ENCODE measurements around the gene DSP. TPM values are rescaled to one million over a fixed set of nuclear protein-coding genes. Genes with fewer than 3 reads are reported as not detected.
A peak's percentile ranks its signal among the peaks of the same experiment; 100 is the strongest.

The DSP gene
- total RNA-seq, 1 donor from 2014 or later, result not detected

- H3K4me1 Mint-ChIP-seq, result no peaks in the 10 kb centered on the region
- H3K27ac Mint-ChIP-seq, result no peak overlapping the region
- no peak overlapping the region for H3K4me3 Mint-ChIP-seq
- intact Hi-C loops (cut with micrococcal nuclease), result no loop called here
- no peaks in the 10 kb centered on the region for H3K36me3 Mint-ChIP-seq (ENCODE audit: low read depth)
- peaks cover 17% of the 10 kb centered on the region for H3K27me3 Mint-ChIP-seq
- no peaks in the 10 kb centered on the region for H3K9me3 Mint-ChIP-seq
- DNase-seq, result no peak
These were observed 39.6 kb downstream of the DSP start for GRCh38 chr6:7580927-7581618.

GRCh38 chr6:7585287-7585930 lies 43.9 kb downstream of the DSP start:
- Mint-ChIP-seq H3K4me3 (no peak overlapping the region), H3K27me3 (peaks cover 14% of the 10 kb centered on the region), H3K27ac (no peak overlapping the region), H3K36me3 (ENCODE audit: low read depth) (peaks cover 2% of the 10 kb centered on the region), H3K4me1 (peaks cover 10% of the 10 kb centered on the region), H3K9me3 (no peaks in the 10 kb centered on the region)
- intact Hi-C loops (cut with micrococcal nuclease), result no loop called here
- no peak for DNase-seq

GRCh38 chr6:7587631-7588100 lies 46.2 kb downstream of the DSP start:
- Mint-ChIP-seq H3K27me3 (peaks cover 11% of the 10 kb centered on the region), H3K9me3 (no peaks in the 10 kb centered on the region), H3K4me3 (no peak overlapping the region), H3K4me1 (peaks cover 26% of the 10 kb centered on the region), H3K27ac (no peak overlapping the region), H3K36me3 (ENCODE audit: low read depth) (peaks cover 9% of the 10 kb centered on the region)
- intact Hi-C loops (cut with micrococcal nuclease), result no loop called here
- DNase-seq, result no peak

GRCh38 chr6:7588506-7588905 lies 47.0 kb downstream of the DSP start:
- Mint-ChIP-seq H3K9me3 (no peaks in the 10 kb centered on the region), H3K4me3 (no peak overlapping the region), H3K36me3 (ENCODE audit: low read depth) (peaks cover 14% of the 10 kb centered on the region), H3K4me1 (peaks cover 30% of the 10 kb centered on the region), H3K27me3 (peaks cover 8% of the 10 kb centered on the region), H3K27ac (no peak overlapping the region)
- DNase-seq, result no peak
- intact Hi-C loops (cut with micrococcal nuclease), result no loop called here

GRCh38 chr6:7589221-7589620 lies 47.8 kb downstream of the DSP start:
- no peak for DNase-seq
- Mint-ChIP-seq H3K9me3 (no peaks in the 10 kb centered on the region), H3K4me1 (peaks cover 30% of the 10 kb centered on the region), H3K36me3 (ENCODE audit: low read depth) (peaks cover 14% of the 10 kb centered on the region), H3K4me3 (peak overlapping the region; percentile 100), H3K27ac (no peak overlapping the region), H3K27me3 (peaks cover 8% of the 10 kb centered on the region)
- intact Hi-C loops (cut with micrococcal nuclease), result no loop called here

- H3K36me3 Mint-ChIP-seq (ENCODE audit: low read depth), result peaks cover 17% of the 10 kb centered on the region
- no peaks in the 10 kb centered on the region for H3K9me3 Mint-ChIP-seq
- peak; percentile 98 for DNase-seq
- intact Hi-C loops (cut with micrococcal nuclease), result loop anchor here (1.0 to 5.0 kb wide), 5 partner anchors 14 to 512 kb away; partner anchors contain the start of genes BLOC1S5, CAGE1, DSP and EEF1E1
- peak within 1 kb of the TSS; percentile 100 for H3K4me3 Mint-ChIP-seq
- H3K27ac Mint-ChIP-seq, result peak within 1 kb of the TSS; percentile 96
- peaks cover 30% of the 10 kb centered on the region for H3K4me1 Mint-ChIP-seq
- peaks cover 7% of the 10 kb centered on the region for H3K27me3 Mint-ChIP-seq
These were observed 48.8 kb downstream of the DSP start, which contains the start of gene SNRNP48 for GRCh38 chr6:7589949-7590917. TSS of gene SNRNP48 (plus strand) at chr6:7590198. CDS start at chr6:7590258, 60 bp downstream.

- H3K4me1 Mint-ChIP-seq, result peaks cover 30% of the 10 kb centered on the region
- H3K4me3 Mint-ChIP-seq, result peak overlapping the region; percentile 100
- no peaks in the 10 kb centered on the region for H3K9me3 Mint-ChIP-seq
- intact Hi-C loops (cut with micrococcal nuclease), result loop anchor here (1.0 to 5.0 kb wide), 5 partner anchors 13 to 511 kb away; partner anchors contain the start of genes BLOC1S5, CAGE1, DSP and EEF1E1
- peaks cover 7% of the 10 kb centered on the region for H3K27me3 Mint-ChIP-seq
- H3K36me3 Mint-ChIP-seq (ENCODE audit: low read depth), result peaks cover 21% of the 10 kb centered on the region
- peak overlapping the region; percentile 69 for H3K27ac Mint-ChIP-seq
- no peak for DNase-seq
These were observed 49.4 kb downstream of the DSP start for GRCh38 chr6:7590918-7591302.

GRCh38 chr6:7591770-7592169 lies 50.3 kb downstream of the DSP start:
- DNase-seq, result no peak
- Mint-ChIP-seq H3K36me3 (ENCODE audit: low read depth) (peaks cover 27% of the 10 kb centered on the region), H3K27me3 (peaks cover 5% of the 10 kb centered on the region), H3K9me3 (no peaks in the 10 kb centered on the region), H3K4me3 (peak overlapping the region; percentile 54), H3K4me1 (peaks cover 30% of the 10 kb centered on the region), H3K27ac (no peak overlapping the region)
- intact Hi-C loops (cut with micrococcal nuclease), result loop anchor here (2.0 to 5.0 kb wide), 3 partner anchors 49 to 511 kb away; partner anchors contain the start of genes BLOC1S5, DSP and EEF1E1

GRCh38 chr6:7593229-7593628 lies 51.8 kb downstream of the DSP start:
- H3K9me3 Mint-ChIP-seq, result no peaks in the 10 kb centered on the region
- no peak overlapping the region for H3K27ac Mint-ChIP-seq
- no peak overlapping the region for H3K4me3 Mint-ChIP-seq
- H3K27me3 Mint-ChIP-seq, result no peaks in the 10 kb centered on the region
- peaks cover 30% of the 10 kb centered on the region for H3K4me1 Mint-ChIP-seq
- intact Hi-C loops (cut with micrococcal nuclease), result loop anchor here (5.0 kb wide), 2 partner anchors 51 to 509 kb away; partner anchors contain the start of genes DSP and EEF1E1
- DNase-seq, result no peak
- H3K36me3 Mint-ChIP-seq (ENCODE audit: low read depth), result peaks cover 31% of the 10 kb centered on the region

GRCh38 chr6:7594579-7595125 lies 53.2 kb downstream of the DSP start:
- peaks cover 25% of the 10 kb centered on the region for H3K4me1 Mint-ChIP-seq
- H3K27me3 Mint-ChIP-seq, result no peaks in the 10 kb centered on the region
- no peaks in the 10 kb centered on the region for H3K9me3 Mint-ChIP-seq
- no peak overlapping the region for H3K27ac Mint-ChIP-seq
- no peak for DNase-seq
- H3K36me3 Mint-ChIP-seq (ENCODE audit: low read depth), result peaks cover 38% of the 10 kb centered on the region
- intact Hi-C loops (cut with micrococcal nuclease), result loop anchor here (5.0 kb wide), 2 partner anchors 52 to 508 kb away; partner anchors contain the start of genes DSP and EEF1E1
- H3K4me3 Mint-ChIP-seq, result no peak overlapping the region

- H3K27ac Mint-ChIP-seq, result peak overlapping the region; percentile 15
- no peaks in the 10 kb centered on the region for H3K9me3 Mint-ChIP-seq
- peaks cover 62% of the 10 kb centered on the region for H3K36me3 Mint-ChIP-seq (ENCODE audit: low read depth)
- H3K4me3 Mint-ChIP-seq, result no peak overlapping the region
- no peaks in the 10 kb centered on the region for H3K27me3 Mint-ChIP-seq
- peaks cover 18% of the 10 kb centered on the region for H3K4me1 Mint-ChIP-seq
- intact Hi-C loops (cut with micrococcal nuclease), result loop anchor here (1.0 kb wide), 1 partner anchor 14 kb away; the partner anchor contains the start of gene SNRNP48
- no peak for DNase-seq
These were observed 62.5 kb downstream of the DSP start for GRCh38 chr6:7604003-7604402.

- Mint-ChIP-seq H3K4me3 (no peak overlapping the region), H3K36me3 (ENCODE audit: low read depth) (peaks cover 60% of the 10 kb centered on the region), H3K4me1 (peaks cover 18% of the 10 kb centered on the region), H3K9me3 (no peaks in the 10 kb centered on the region), H3K27me3 (no peaks in the 10 kb centered on the region), H3K27ac (no peak overlapping the region)
- intact Hi-C loops (cut with micrococcal nuclease), result loop anchor here (1.0 kb wide), 1 partner anchor 14 kb away; the partner anchor contains the start of gene SNRNP48
- DNase-seq, result peak; percentile 52
These were observed 63.0 kb downstream of the DSP start for GRCh38 chr6:7604506-7604905.

Data from activated CD4-positive, alpha-beta T cell treated with anti-CD3 and anti-CD28 coated beads, Interleukin-2, amount 10 ng/mL, durations not matched to agents 24 days and 14 days (primary cell).